Dendritic cell treated with granulocyte-macrophage colony-stimulating factor and Interleukin-4, amounts not matched to agents 40 ng/mL and 50 ng/mL, for 4 days (primary cell): Measurements from ENCODE around the gene ZBTB21.
"Not testable (repeated sequence)": the region's sequence is repeated elsewhere in the genome, so short reads cannot be mapped to it uniquely, and the experiment has no call there.

ENCODE experiments used
- H3K27ac Mint-ChIP-seq: one replicate; pipeline ENCODE4 v1.8.0; 2022; ENCODE audit warnings: mild to moderate bottlenecking, mixed read lengths
- H3K27me3 Mint-ChIP-seq: one replicate; pipeline ENCODE4 v1.8.0; 2022; ENCODE audit warnings: mild to moderate bottlenecking, mixed read lengths
- H3K36me3 Mint-ChIP-seq: one replicate; pipeline ENCODE4 v1.8.0; 2022; ENCODE audit warnings: low read depth, mixed read lengths
- H3K4me1 Mint-ChIP-seq: one replicate; pipeline ENCODE4 v1.8.0; 2022; ENCODE audit warnings: low read depth, mixed read lengths
- H3K4me3 Mint-ChIP-seq: one replicate; pipeline ENCODE4 v1.8.0; 2022; ENCODE audit warnings: mild to moderate bottlenecking, moderate library complexity, mixed read lengths
- H3K9me3 Mint-ChIP-seq: one replicate; pipeline ENCODE4 v1.8.0; 2022; ENCODE audit warnings: mixed read lengths
- intact Hi-C: fragments of 100-400 bp; cut with micrococcal nuclease; formaldehyde crosslinking; loops from one replicate; pipeline ENCODE4 v1.15.0; 2022

ZBTB21 gene

GRCh38 chr21:41958886-41959563 lies 51.1 kb downstream of the ZBTB21 start:
- intact Hi-C loops: loop anchor here (10.0 kb wide), 1 partner anchor 156 kb away; no protein-coding TSS in a partner anchor
- H3K9me3 Mint-ChIP-seq: no peaks in the 10 kb centered on the region
- peaks cover 24% of the 10 kb centered on the region for H3K27me3 Mint-ChIP-seq
- peaks cover 26% of the 10 kb centered on the region for H3K4me1 Mint-ChIP-seq
- no peak overlapping the region for H3K27ac Mint-ChIP-seq
- H3K4me3 Mint-ChIP-seq: no peak overlapping the region
- H3K36me3 Mint-ChIP-seq: no peaks in the 10 kb centered on the region

- no peaks in the 10 kb centered on the region for H3K9me3 Mint-ChIP-seq
- peaks cover 3% of the 10 kb centered on the region for H3K36me3 Mint-ChIP-seq
- peaks cover 24% of the 10 kb centered on the region for H3K27me3 Mint-ChIP-seq
- peaks cover 27% of the 10 kb centered on the region for H3K4me1 Mint-ChIP-seq
- H3K27ac Mint-ChIP-seq: no peak overlapping the region
- intact Hi-C loops: loop anchor here (10.0 kb wide), 1 partner anchor 157 kb away; no protein-coding TSS in a partner anchor
- H3K4me3 Mint-ChIP-seq: no peak overlapping the region
Observed at GRCh38 chr21:41957991-41958766, 52.0 kb downstream of the ZBTB21 start.

- intact Hi-C loops: loop anchor here (10.0 kb wide), 1 partner anchor 158 kb away; no protein-coding TSS in a partner anchor
- H3K4me3 Mint-ChIP-seq: no peak overlapping the region
Observed at GRCh38 chr21:41956926-41957729, 53.0 kb downstream of the ZBTB21 start.

GRCh38 chr21:41955516-41955915 lies 54.6 kb downstream of the ZBTB21 start:
- H3K4me3 Mint-ChIP-seq: no peak overlapping the region
- intact Hi-C loops: loop anchor here (10.0 kb wide), 1 partner anchor 159 kb away; no protein-coding TSS in a partner anchor
- H3K9me3 Mint-ChIP-seq: no peaks in the 10 kb centered on the region
- H3K4me1 Mint-ChIP-seq: peaks cover 40% of the 10 kb centered on the region
- H3K27me3 Mint-ChIP-seq: peaks cover 6% of the 10 kb centered on the region
- H3K27ac Mint-ChIP-seq: no peak overlapping the region
- H3K36me3 Mint-ChIP-seq: peaks cover 27% of the 10 kb centered on the region

More at GRCh38 chr21:41956926-41957729, 53.0 kb downstream of the ZBTB21 start:
- Mint-ChIP-seq H3K27me3 (peaks cover 17% of the 10 kb centered on the region), H3K9me3 (no peaks in the 10 kb centered on the region), H3K4me1 (peaks cover 34% of the 10 kb centered on the region), H3K27ac (peak overlapping the region; percentile 41), H3K36me3 (peaks cover 10% of the 10 kb centered on the region)

GRCh38 chr21:41954654-41955499 lies 55.3 kb downstream of the ZBTB21 start:
- no peaks in the 10 kb centered on the region for H3K9me3 Mint-ChIP-seq
- H3K36me3 Mint-ChIP-seq: peaks cover 33% of the 10 kb centered on the region
- peaks cover 5% of the 10 kb centered on the region for H3K27me3 Mint-ChIP-seq
- H3K27ac Mint-ChIP-seq: no peak overlapping the region
- H3K4me3 Mint-ChIP-seq: no peak overlapping the region
- intact Hi-C loops: loop anchor here (10.0 kb wide), 1 partner anchor 160 kb away; no protein-coding TSS in a partner anchor
- H3K4me1 Mint-ChIP-seq: peaks cover 46% of the 10 kb centered on the region

- Mint-ChIP-seq H3K9me3 (no peaks in the 10 kb centered on the region), H3K27me3 (peaks cover 5% of the 10 kb centered on the region), H3K4me3 (peak within 1 kb of the TSS; percentile 79), H3K4me1 (peaks cover 55% of the 10 kb centered on the region), H3K27ac (peak within 1 kb of the TSS; percentile 73), H3K36me3 (peaks cover 38% of the 10 kb centered on the region)
- intact Hi-C loops: loop anchor here (2.0 to 10.0 kb wide), 3 partner anchors 27 to 161 kb away; partner anchors contain the start of gene ZBTB21
Observed at GRCh38 chr21:41953831-41954653, 56.1 kb downstream of the ZBTB21 start, which contains the start of gene C2CD2. TSS of gene C2CD2 (minus strand) at chr21:41954018. CDS start at chr21:41953648, 370 bp downstream.

GRCh38 chr21:41953249-41953830 lies 56.8 kb downstream of the ZBTB21 start:
- peak overlapping the region; percentile 79 for H3K4me3 Mint-ChIP-seq
- H3K4me1 Mint-ChIP-seq: peaks cover 62% of the 10 kb centered on the region
- H3K36me3 Mint-ChIP-seq: peaks cover 38% of the 10 kb centered on the region
- H3K27me3 Mint-ChIP-seq: peaks cover 4% of the 10 kb centered on the region
- no peaks in the 10 kb centered on the region for H3K9me3 Mint-ChIP-seq
- intact Hi-C loops: loop anchor here (2.0 to 10.0 kb wide), 3 partner anchors 27 to 161 kb away; partner anchors contain the start of gene ZBTB21
- H3K27ac Mint-ChIP-seq: peak overlapping the region; percentile 73

GRCh38 chr21:41952568-41953248 lies 57.5 kb downstream of the ZBTB21 start:
- H3K4me1 Mint-ChIP-seq: peaks cover 68% of the 10 kb centered on the region
- H3K4me3 Mint-ChIP-seq: peak overlapping the region; percentile 79
- no peaks in the 10 kb centered on the region for H3K9me3 Mint-ChIP-seq
- peaks cover 38% of the 10 kb centered on the region for H3K36me3 Mint-ChIP-seq
- peaks cover 3% of the 10 kb centered on the region for H3K27me3 Mint-ChIP-seq
- H3K27ac Mint-ChIP-seq: peak overlapping the region; percentile 73
- intact Hi-C loops: loop anchor here (2.0 to 10.0 kb wide), 3 partner anchors 26 to 162 kb away; partner anchors contain the start of gene ZBTB21

- H3K4me1 Mint-ChIP-seq: peaks cover 71% of the 10 kb centered on the region
- H3K36me3 Mint-ChIP-seq: peaks cover 38% of the 10 kb centered on the region
- H3K27me3 Mint-ChIP-seq: peaks cover 3% of the 10 kb centered on the region
- H3K9me3 Mint-ChIP-seq: no peaks in the 10 kb centered on the region
- intact Hi-C loops: loop anchor here (2.0 to 10.0 kb wide), 3 partner anchors 25 to 163 kb away; partner anchors contain the start of gene ZBTB21
- peak overlapping the region; percentile 79 for H3K4me3 Mint-ChIP-seq
- peak overlapping the region; percentile 73 for H3K27ac Mint-ChIP-seq
Observed at GRCh38 chr21:41951876-41952567, 58.1 kb downstream of the ZBTB21 start.

GRCh38 chr21:41950941-41951351 lies 59.2 kb downstream of the ZBTB21 start:
- Mint-ChIP-seq H3K4me3 (no peak overlapping the region), H3K9me3 (no peaks in the 10 kb centered on the region), H3K27ac (no peak overlapping the region), H3K27me3 (no peaks in the 10 kb centered on the region), H3K36me3 (peaks cover 38% of the 10 kb centered on the region), H3K4me1 (peaks cover 77% of the 10 kb centered on the region)
- intact Hi-C loops: loop anchor here (10.0 kb wide), 1 partner anchor 164 kb away; no protein-coding TSS in a partner anchor

GRCh38 chr21:41949631-41950030 lies 60.5 kb downstream of the ZBTB21 start:
- not testable (repeated sequence) for H3K27me3 Mint-ChIP-seq, H3K4me3 Mint-ChIP-seq, H3K27ac Mint-ChIP-seq, H3K9me3 Mint-ChIP-seq
- Mint-ChIP-seq H3K36me3 (peaks cover 38% of the 10 kb centered on the region), H3K4me1 (peaks cover 83% of the 10 kb centered on the region)
- intact Hi-C loops: loop anchor here (10.0 kb wide), 2 partner anchors 65 to 165 kb away; no protein-coding TSS in a partner anchor
